Lower leg skin (tissue), 3 donors: Measurements from ENCODE around the gene ROBO1.

Experiments used
- POLR2A ChIP-seq, 2 donors: fragments of 450-650 bp; IDR thresholded peaks; one replicate each; pipeline ENCODE4 v1.6.1; 2016 to 2017; ENCODE audit warnings: antibody characterized with exemption in 2 of 2, mild to moderate bottlenecking in 1 of 2, moderate library complexity in 1 of 2
- TF ChIP-seq, protein P1 (sequence below), 3 donors: fragments of 450-650 bp; IDR thresholded peaks; one replicate each; pipeline ENCODE4 v1.5.1; 2016; ENCODE audit warnings: antibody characterized with exemption in 3 of 3, mild to moderate bottlenecking in 3 of 3, moderate library complexity in 2 of 3

DNA sequence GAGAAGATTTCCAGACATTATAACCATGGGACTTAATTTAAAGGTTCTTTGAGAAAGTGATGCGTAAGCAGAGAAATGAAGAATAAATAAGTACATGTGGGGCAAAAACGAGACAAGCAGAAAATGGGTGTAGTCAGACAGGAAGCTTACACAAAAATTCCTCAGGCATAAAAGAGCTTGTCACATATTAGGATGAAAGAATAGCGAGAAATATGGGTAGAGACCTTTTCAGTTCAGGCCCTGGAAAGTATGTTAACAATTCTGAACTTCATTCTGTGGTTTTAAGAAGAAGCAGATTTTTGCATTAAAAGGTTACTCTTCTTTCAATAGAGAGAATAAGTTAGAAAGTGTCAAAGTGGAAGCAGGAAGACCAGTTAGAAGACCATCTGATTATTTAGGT is 352.4 kb downstream of the ROBO1 start:
- TF ChIP-seq, protein P1, sequence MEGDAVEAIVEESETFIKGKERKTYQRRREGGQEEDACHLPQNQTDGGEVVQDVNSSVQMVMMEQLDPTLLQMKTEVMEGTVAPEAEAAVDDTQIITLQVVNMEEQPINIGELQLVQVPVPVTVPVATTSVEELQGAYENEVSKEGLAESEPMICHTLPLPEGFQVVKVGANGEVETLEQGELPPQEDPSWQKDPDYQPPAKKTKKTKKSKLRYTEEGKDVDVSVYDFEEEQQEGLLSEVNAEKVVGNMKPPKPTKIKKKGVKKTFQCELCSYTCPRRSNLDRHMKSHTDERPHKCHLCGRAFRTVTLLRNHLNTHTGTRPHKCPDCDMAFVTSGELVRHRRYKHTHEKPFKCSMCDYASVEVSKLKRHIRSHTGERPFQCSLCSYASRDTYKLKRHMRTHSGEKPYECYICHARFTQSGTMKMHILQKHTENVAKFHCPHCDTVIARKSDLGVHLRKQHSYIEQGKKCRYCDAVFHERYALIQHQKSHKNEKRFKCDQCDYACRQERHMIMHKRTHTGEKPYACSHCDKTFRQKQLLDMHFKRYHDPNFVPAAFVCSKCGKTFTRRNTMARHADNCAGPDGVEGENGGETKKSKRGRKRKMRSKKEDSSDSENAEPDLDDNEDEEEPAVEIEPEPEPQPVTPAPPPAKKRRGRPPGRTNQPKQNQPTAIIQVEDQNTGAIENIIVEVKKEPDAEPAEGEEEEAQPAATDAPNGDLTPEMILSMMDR (IDR thresholded peaks at IDR 0.05) = no peak
- TF ChIP-seq POLR2A (IDR thresholded peaks at IDR 0.05) = no peak
